ENCODE results near the gene HDAC7. TPM values are rescaled to one million over a fixed set of nuclear protein-coding genes. Genes with fewer than 3 reads are reported as not detected.

Gene HDAC7
- total RNA-seq, 1 donor from 2014 or later: 67.9 TPM

- H3K9me3 Mint-ChIP-seq (ENCODE audit: unreplicated experiment): peaks cover 17% of the 10 kb centered on the region
- peaks cover 13% of the 10 kb centered on the region for H3K4me1 Mint-ChIP-seq (ENCODE audit: low read depth, unreplicated experiment)
- peaks cover 10% of the 10 kb centered on the region for H3K27me3 Mint-ChIP-seq (ENCODE audit: unreplicated experiment)
- H3K4me3 Mint-ChIP-seq (ENCODE audit: unreplicated experiment): no peak overlapping the region
- TF ChIP-seq, protein P1, sequence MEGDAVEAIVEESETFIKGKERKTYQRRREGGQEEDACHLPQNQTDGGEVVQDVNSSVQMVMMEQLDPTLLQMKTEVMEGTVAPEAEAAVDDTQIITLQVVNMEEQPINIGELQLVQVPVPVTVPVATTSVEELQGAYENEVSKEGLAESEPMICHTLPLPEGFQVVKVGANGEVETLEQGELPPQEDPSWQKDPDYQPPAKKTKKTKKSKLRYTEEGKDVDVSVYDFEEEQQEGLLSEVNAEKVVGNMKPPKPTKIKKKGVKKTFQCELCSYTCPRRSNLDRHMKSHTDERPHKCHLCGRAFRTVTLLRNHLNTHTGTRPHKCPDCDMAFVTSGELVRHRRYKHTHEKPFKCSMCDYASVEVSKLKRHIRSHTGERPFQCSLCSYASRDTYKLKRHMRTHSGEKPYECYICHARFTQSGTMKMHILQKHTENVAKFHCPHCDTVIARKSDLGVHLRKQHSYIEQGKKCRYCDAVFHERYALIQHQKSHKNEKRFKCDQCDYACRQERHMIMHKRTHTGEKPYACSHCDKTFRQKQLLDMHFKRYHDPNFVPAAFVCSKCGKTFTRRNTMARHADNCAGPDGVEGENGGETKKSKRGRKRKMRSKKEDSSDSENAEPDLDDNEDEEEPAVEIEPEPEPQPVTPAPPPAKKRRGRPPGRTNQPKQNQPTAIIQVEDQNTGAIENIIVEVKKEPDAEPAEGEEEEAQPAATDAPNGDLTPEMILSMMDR (IDR thresholded peaks at IDR 0.05; ENCODE audit: partially characterized antibody, unreplicated experiment): no peak
- H3K36me3 Mint-ChIP-seq (ENCODE audit: unreplicated experiment): no peaks in the 10 kb centered on the region
- H3K27ac Mint-ChIP-seq (ENCODE audit: unreplicated experiment): no peak overlapping the region
- no peak for DNase-seq
Measured at GRCh38 chr12:47776471-47777143, 43.1 kb downstream of the HDAC7 start.

DNA sequence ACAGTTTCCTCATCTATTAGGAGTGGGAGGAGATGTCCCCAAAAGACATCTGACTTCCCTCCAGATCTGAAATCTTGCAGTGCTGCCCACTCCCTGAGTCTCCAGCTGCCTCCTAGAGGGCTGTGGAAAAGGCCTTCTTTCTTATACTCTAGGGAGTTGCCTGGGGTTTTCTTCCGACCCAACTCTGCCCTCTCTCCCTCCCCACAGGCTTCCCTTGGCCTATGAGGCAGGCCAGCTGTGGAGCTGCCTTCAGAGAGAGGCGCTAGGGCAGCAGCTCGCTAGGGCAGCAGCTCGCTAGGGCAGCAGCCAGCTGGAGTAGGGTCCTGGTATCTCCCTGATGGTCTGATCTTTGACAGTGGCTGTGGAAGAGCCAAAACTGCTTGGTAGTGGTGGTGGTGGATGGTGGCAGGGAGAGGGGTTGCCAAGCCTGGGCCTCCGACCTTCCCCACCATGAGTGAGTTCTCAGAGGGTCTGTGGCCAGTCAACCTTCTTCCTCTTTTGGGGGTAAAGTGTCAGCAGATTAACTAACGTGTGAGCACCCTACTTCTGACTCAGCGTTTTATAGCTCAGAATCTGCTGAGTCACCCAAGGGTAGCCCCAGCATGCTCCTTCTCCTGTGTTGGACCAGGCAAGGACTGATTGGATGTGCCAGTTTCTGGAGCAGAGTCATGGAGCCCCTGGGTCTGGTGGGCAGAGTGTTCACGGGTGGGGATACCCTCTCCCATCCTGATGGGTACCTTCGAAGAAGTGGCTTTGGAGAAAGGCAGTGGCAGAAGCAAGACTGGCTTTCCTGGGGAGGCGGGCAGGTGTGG lies 44.4 kb downstream of the HDAC7 start:
- Mint-ChIP-seq H3K27me3 (ENCODE audit: unreplicated experiment) (peaks cover 9% of the 10 kb centered on the region), H3K36me3 (ENCODE audit: unreplicated experiment) (no peaks in the 10 kb centered on the region), H3K27ac (ENCODE audit: unreplicated experiment) (no peak overlapping the region), H3K4me3 (ENCODE audit: unreplicated experiment) (no peak overlapping the region), H3K9me3 (ENCODE audit: unreplicated experiment) (peaks cover 11% of the 10 kb centered on the region), H3K4me1 (ENCODE audit: low read depth, unreplicated experiment) (peaks cover 13% of the 10 kb centered on the region)
- TF ChIP-seq, protein P1 (IDR thresholded peaks at IDR 0.05; ENCODE audit: partially characterized antibody, unreplicated experiment): no peak
- no peak for DNase-seq

DNA sequence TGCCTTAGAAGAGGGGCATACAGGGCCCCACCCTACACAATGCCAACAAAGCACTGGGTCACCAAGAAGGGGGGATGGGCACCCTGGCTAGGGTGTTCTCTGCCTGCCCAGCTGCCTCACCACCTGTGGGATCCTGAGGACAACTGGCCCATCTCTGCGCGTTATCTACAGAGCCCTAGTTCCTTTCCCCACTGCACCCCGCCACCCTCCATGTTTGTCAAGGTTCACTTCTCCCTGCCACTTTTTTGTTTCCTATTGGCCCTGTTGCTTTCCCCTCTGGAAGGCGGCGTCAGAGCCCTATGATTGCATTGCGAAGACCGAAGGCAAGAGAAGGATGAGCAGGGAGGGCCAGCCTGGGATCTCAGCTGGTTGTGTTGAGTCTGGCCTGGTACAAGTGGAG lies 45.0 kb downstream of the HDAC7 start:
- Mint-ChIP-seq H3K27me3 (ENCODE audit: unreplicated experiment) (peaks cover 9% of the 10 kb centered on the region), H3K4me1 (ENCODE audit: low read depth, unreplicated experiment) (peaks cover 13% of the 10 kb centered on the region), H3K4me3 (ENCODE audit: unreplicated experiment) (peak overlapping the region; percentile 21), H3K27ac (ENCODE audit: unreplicated experiment) (no peak overlapping the region), H3K36me3 (ENCODE audit: unreplicated experiment) (no peaks in the 10 kb centered on the region), H3K9me3 (ENCODE audit: unreplicated experiment) (peaks cover 9% of the 10 kb centered on the region)
- no peak for DNase-seq
- TF ChIP-seq, protein P1 (IDR thresholded peaks at IDR 0.05; ENCODE audit: partially characterized antibody, unreplicated experiment): no peak

- H3K4me1 Mint-ChIP-seq (ENCODE audit: low read depth, unreplicated experiment): peaks cover 11% of the 10 kb centered on the region
- DNase-seq: no peak
- H3K36me3 Mint-ChIP-seq (ENCODE audit: unreplicated experiment): no peaks in the 10 kb centered on the region
- peak overlapping the region; percentile 83 for H3K27ac Mint-ChIP-seq (ENCODE audit: unreplicated experiment)
- peak overlapping the region; percentile 95 for H3K4me3 Mint-ChIP-seq (ENCODE audit: unreplicated experiment)
- H3K9me3 Mint-ChIP-seq (ENCODE audit: unreplicated experiment): peaks cover 9% of the 10 kb centered on the region
- H3K27me3 Mint-ChIP-seq (ENCODE audit: unreplicated experiment): peaks cover 9% of the 10 kb centered on the region
- TF ChIP-seq, protein P1 (IDR thresholded peaks at IDR 0.05; ENCODE audit: partially characterized antibody, unreplicated experiment): no peak
Measured at GRCh38 chr12:47773858-47774580, 45.7 kb downstream of the HDAC7 start.

All from glutamatergic neuron (in vitro differentiated cells).